ENCODE results near the gene CAMTA1.

Gene CAMTA1

DNA sequence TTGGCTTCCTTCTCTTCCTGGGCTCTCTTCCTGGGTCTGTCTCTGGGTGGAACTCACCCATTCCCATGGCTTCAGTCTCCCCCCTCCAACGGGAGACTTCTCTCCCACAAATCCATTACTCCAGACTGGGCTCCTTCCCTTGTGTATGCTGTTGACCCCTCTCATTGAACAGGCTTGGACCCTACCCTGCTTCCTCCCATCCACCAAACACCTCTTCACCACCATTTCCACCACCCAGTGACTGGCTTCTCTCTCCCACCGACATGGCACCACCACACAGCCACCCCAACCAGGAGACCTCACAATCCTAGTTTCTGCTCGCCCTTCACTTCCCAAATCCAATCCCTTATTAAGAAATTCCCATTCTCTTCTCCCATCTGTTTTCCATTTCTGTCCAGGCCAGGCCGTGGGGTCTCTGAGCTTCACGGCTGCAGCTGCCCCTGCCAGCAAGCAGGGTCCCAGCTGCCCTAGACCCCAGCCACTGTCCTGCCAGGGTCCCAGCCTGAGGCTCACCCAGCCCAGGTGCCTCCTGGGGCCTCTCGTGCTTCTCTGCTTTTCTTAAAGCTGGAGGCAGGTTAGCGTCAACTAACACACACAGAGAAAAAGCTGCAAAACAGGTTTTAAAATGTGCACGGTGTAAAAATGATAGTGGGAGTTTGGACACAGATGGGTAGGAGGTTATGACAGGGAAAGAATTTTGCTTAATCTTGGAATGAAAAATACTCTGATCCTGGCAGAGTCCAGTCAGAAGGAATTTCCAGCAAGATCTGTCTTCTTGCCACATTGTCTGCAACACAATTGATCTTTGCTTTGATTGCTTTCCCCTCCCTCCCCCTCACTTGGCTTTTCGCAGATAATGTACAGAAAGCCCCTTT is 602.0 kb downstream of the CAMTA1 start:
- Histone ChIP-seq H3K4me1 (ENCODE audit: insufficient read depth, poor library complexity, severe bottlenecking) (peaks cover 3% of the 10 kb centered on the region), H3K9me3 (ENCODE audit: severe bottlenecking) (no peaks in the 10 kb centered on the region), H3K36me3 (ENCODE audit: low read depth) (no peaks in the 10 kb centered on the region), H3K4me3 (ENCODE audit: severe bottlenecking) (no peak overlapping the region), H3K27me3 (ENCODE audit: insufficient read depth, poor library complexity, severe bottlenecking) (no peaks in the 10 kb centered on the region), H3K27ac (ENCODE audit: poor library complexity, severe bottlenecking) (no peak overlapping the region)
- no peak for TF ChIP-seq CTCF (IDR thresholded peaks at IDR 0.05; ENCODE audit: poor library complexity, severe bottlenecking)
- peak; percentile 33; the same call in 1 of the 3 replicates for ATAC-seq (ENCODE audit: low read depth)
- DNase-seq (ENCODE audit: low spot score), result no peak

DNA sequence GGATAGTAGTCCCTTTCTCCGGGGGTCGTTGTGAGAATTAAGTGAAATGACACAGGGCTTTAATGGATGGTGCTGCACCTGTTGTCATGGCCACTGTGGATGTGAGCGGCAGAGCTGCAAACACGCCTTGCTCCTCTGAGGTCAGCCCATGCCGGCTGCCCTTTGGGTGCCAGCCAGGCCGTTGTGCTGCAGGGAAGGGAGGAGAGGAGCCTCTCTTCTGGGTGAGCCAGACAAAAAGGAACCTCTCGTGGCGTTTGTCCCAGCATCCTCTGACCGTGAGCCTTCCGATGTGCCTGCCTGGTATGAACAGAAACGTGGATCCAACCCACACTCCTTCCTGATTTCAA is 602.9 kb downstream of the CAMTA1 start:
- no peak overlapping the region for H3K27ac ChIP-seq (ENCODE audit: poor library complexity, severe bottlenecking)
- H3K36me3 ChIP-seq (ENCODE audit: low read depth), result no peaks in the 10 kb centered on the region
- DNase-seq (ENCODE audit: low spot score), result no peak
- ATAC-seq (ENCODE audit: low read depth), result no peak
- peaks cover 3% of the 10 kb centered on the region for H3K4me1 ChIP-seq (ENCODE audit: insufficient read depth, poor library complexity, severe bottlenecking)
- no peaks in the 10 kb centered on the region for H3K9me3 ChIP-seq (ENCODE audit: severe bottlenecking)
- H3K27me3 ChIP-seq (ENCODE audit: insufficient read depth, poor library complexity, severe bottlenecking), result no peaks in the 10 kb centered on the region
- no peak for TF ChIP-seq CTCF (IDR thresholded peaks at IDR 0.05; ENCODE audit: poor library complexity, severe bottlenecking)
- no peak overlapping the region for H3K4me3 ChIP-seq (ENCODE audit: severe bottlenecking)

GRCh38 chr1:7388488-7389185 is 603.4 kb downstream of the CAMTA1 start:
- H3K27me3 ChIP-seq (ENCODE audit: insufficient read depth, poor library complexity, severe bottlenecking), result no peaks in the 10 kb centered on the region
- ATAC-seq (ENCODE audit: low read depth) (peak; percentile 44; the same call in 2 of the 3 replicates), DNase-seq (ENCODE audit: low spot score) (no peak)
- H3K4me1 ChIP-seq (ENCODE audit: insufficient read depth, poor library complexity, severe bottlenecking), result peaks cover 3% of the 10 kb centered on the region
- TF ChIP-seq CTCF (IDR thresholded peaks at IDR 0.05; ENCODE audit: poor library complexity, severe bottlenecking), result no peak
- no peaks in the 10 kb centered on the region for H3K9me3 ChIP-seq (ENCODE audit: severe bottlenecking)
- no peak overlapping the region for H3K4me3 ChIP-seq (ENCODE audit: severe bottlenecking)
- no peak overlapping the region for H3K27ac ChIP-seq (ENCODE audit: poor library complexity, severe bottlenecking)
- H3K36me3 ChIP-seq (ENCODE audit: low read depth), result no peaks in the 10 kb centered on the region

DNA sequence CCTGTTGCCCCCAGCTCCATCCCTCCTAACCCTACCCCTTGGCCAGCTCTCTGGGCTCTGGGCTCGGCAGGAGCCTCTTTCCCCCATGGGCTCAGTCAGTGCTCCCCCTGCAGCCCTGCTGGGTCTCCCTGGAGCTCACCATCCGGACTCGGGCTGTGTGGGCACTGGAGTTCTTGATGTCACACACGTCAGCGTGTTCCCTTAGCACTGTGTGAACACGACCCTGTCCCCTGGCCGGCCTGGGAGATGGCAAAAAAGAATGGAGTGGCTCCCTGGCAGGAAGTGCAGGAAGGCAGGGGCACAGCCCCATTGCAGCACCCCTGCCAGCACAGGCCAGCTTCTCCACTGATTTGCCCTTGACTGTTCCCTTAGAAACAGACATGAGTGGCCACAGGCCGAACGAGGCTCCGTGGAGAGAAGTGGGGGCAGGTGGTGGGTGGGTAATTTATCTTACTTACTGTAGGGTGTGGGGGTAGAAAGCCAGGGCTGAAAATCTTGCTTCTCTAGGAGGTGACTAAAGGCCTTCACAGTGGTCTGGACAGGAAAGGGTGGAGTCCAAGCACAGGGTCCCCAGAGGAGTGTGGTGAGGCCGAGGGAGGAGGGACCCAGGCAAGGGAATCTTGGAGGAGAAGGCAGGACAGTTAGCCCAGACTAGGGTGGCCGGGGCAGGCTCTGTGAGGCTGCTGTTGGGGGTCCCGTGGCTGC is 604.1 kb downstream of the CAMTA1 start:
- Histone ChIP-seq H3K27ac (ENCODE audit: poor library complexity, severe bottlenecking) (no peak overlapping the region), H3K9me3 (ENCODE audit: severe bottlenecking) (no peaks in the 10 kb centered on the region), H3K4me3 (ENCODE audit: severe bottlenecking) (no peak overlapping the region), H3K36me3 (ENCODE audit: low read depth) (no peaks in the 10 kb centered on the region), H3K4me1 (ENCODE audit: insufficient read depth, poor library complexity, severe bottlenecking) (peaks cover 3% of the 10 kb centered on the region), H3K27me3 (ENCODE audit: insufficient read depth, poor library complexity, severe bottlenecking) (no peaks in the 10 kb centered on the region)
- ATAC-seq (ENCODE audit: low read depth), result no peak; the same call in 1 of the 3 replicates
- no peak for DNase-seq (ENCODE audit: low spot score)
- TF ChIP-seq CTCF (IDR thresholded peaks at IDR 0.05; ENCODE audit: poor library complexity, severe bottlenecking), result no peak

Measured in RWPE2 (cell line).